GM21825 (cell line): Measurements from ENCODE around the gene RGS14.
"Not testable (repeated sequence)": the region's sequence is repeated elsewhere in the genome, so short reads cannot be mapped to it uniquely, and the experiment has no call there.

Experiments
- ATAC-seq: cut with Tn5 transposase; IDR thresholded peaks from one replicate; pipeline ENCODE4 v1.9.1; 2021; ENCODE audit warnings: mild to moderate bottlenecking, moderate library complexity; ENCODE audit not compliant: unreplicated experiment

RGS14 gene

DNA sequence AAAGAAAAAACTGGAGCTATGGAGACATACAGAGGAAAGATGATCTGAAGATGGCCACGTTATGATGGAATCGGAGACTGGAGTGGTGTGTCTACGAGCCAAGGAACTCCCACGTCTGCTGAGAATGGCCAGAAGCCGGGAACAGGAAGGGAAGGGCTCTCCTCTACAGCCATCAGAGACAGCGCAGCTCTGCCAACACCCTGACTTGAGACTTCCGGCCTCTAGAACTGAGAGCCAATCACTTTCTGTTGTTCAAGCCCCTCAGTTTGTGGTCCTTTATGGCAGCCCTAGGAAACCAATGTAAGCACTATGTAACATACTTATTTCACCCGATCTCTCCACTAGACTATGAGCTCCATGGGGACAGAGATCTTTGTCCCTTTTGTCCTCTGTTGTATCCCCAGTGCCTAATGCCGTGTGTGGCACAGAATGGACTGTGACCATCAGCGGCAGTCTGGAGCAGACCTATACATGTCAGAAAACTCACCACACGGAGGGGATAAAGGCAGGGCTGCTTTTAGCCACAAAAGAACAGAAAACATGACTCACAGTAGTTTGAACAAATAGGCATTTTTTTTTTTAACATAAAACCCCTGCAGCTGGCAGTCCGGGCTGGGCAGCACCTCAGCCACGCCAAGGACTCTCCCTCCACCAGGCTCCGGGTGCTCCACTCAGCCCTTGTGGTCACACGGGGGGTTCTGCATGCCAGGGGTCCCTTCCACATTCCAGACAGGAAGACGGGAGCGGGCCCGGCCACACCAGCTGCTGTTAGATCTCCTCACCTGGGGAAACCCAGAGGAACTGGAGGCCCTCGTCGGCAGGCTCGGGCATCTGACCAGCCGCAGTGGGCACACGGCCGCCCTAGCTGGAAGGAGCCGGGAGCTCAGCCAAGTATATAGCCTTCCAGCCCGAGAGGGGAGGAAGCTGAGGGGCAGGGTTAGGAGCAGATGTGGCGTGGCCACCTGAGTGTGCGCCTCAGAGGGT is 29.9 kb upstream of the RGS14 start:
- ATAC-seq, result no peak

DNA sequence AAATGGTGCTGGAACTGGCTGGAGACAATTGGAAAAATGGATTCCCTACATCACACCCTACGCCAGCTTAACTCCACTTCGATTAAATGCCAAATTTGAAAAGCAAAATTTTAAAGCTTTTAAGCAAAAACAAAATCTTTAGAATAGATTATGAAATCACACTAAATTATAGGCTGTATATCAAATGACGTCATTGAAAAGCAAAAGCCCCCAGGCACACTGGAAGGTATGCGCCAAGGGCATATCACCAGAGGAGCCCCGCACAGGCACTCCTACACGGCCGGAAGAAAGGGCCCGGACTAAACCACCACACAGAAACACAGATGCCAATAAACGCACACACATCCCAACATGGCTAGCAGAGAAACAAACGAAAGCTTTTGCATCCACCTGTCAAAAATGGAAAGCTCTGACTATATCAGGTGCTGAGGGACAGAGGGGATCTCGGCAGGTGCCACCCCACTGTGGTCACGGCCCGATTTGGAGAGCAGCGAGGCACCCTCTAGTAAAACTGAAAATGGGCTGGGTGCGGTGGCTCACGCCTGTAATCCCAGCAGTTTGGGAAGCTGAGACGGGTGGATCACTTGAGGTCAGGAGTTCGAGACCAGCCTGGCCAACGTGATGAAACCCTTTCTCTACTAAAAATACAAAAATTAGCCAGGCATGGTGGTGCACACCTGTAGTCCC is 29.0 kb upstream of the RGS14 start:
- no peak for ATAC-seq

DNA sequence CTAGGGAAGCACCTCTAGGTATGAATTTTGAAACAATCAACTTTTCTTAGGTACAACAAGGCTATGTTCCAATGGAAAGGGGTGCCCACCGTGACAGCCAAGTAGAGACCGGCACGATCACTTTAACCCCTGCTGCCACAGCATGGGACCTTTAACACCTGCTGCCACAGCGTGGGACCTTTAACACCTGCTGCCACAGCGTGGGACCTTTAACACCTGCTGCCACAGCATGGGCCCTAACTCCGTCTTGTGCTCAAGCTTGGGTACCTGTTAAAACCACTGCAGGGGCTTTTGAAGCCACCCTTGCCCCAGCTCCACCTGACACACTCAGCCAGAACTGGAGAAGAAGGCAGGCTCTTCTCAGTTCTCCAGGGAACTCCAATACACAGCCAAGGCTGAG is 27.8 kb upstream of the RGS14 start:
- no peak for ATAC-seq

DNA sequence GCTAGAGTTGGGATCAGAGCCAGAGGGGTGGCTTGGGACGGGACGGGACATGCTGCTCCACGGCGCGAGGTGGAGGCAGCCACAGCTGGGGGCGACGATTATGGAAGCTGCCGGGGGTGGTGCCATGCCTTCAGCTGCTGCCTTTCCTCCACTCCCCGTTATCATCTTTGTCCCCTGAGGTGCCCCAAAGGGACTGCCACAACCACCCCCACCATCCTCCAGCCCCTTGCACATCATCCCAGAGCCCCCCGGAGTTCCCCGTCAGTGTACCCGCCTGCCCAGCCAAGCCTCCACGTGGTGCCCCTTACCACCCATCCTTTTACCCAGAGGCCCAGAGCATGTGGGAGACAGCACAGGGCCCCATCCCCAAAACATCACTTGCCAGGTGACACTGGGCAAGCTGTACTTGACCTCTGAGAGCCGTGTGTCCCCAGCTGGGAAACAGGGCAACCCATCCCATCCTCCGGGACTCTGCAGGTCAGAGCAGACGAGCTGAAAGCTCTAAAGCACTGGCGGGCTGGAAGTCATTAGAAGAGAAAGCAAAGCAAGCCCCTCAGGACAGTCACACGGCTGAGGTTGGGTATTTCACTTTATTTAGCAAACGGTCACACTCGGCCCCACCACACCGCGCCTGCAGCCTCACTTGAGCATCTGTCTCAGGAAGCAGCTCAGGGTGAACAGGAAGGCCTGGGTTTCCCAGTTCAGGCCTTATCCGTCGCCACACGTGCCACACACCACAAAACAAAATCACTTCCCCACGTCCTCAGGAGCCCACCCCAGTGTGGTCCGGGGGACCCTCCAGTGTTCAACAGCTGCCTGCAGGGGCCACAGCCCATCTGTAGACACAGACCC is 26.5 kb upstream of the RGS14 start:
- ATAC-seq, result no peak

DNA sequence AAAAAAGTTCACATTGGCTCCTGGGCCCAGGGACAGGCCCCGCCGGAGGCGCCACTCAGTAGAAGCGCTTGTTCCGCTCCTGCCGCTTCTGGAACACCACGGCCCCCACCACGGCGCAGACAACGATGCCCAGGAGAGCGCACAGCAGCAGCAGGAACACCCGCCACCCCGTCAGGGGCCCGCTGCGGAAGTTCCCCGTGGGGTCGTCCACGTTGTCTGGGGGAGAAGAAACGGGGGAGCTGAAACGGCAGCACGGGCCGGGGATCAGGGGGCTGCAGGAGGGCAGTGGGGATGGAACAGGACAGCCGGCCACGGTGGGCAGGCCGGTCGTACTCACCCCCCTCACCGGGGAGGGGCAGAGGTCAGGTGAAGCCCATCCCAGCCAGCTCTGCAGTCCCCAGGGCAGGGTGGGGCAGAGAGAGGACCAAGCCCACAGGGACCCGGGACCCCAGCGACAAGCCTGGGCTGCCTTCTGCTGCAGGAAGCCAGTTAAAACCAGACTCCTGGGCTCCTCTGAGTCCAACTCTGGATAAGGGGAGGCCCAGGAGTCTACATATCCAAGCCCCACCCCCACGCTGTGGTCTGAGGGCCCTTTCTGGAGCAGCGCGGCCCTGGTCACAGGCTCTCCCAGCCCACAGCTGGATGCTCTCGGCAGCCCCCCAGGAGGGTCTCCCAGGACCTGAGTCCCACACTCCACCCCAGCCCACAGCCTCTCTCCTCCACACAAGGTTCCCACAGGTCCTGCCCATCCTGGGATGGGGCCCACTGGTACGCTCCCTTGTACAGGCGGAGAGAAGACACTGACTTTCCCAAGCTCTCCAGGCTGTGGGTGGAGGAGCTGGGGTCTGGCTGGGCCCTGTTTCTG is 25.5 kb upstream of the RGS14 start:
- ATAC-seq, result no peak

DNA sequence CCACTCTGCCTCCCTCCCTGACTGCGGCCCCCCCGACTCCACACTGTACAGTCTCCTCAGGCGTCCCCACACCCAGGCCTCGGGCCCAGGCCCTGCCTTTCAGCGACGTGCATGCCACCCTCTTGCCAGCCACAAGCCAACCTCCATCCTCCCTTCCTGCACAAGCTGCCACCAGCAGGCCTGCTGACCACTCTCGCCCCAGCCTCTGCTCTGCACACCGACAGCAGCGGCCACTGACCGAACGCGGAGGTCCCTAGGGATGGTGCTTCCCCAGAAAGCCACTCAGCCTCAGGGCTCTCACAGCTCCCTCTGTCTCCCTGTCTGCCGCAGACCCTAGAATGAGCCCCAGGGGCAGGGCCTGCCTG is 24.8 kb upstream of the RGS14 start:
- ATAC-seq, result no peak

DNA sequence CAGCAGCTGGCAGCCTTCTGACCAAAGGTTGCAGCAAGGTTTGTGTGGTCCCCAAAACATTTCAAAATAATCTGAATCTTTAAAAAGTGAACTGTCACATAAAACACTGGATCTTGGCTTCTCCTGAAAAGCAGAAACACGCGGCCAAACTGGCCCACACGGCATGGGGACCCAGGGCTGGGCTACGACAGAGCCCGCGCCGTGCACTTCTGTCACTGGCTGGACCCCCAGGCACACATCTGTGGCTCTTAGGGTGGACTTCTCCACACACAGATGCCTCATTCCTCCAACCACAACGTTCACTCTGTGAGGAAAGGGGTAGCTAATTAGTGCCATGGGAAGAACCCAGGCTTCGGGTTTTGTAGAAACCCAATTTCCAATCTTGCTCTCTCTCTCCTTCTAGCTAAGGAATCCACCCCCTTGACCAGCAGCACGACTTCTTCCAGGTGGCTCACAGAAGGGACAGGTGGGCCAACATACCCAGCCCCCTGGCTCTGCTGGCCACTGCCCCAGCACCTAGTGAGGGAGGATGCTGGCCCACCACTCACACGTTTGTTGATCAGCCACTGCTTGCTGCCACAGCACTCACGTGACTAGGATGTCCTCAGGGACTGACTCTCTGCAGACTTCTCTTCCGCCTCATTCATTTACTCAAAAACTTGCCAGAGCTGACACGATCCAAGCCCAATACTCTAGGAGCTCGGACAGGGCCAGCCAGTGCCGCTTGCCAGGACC is 24.1 kb upstream of the RGS14 start:
- no peak for ATAC-seq

DNA sequence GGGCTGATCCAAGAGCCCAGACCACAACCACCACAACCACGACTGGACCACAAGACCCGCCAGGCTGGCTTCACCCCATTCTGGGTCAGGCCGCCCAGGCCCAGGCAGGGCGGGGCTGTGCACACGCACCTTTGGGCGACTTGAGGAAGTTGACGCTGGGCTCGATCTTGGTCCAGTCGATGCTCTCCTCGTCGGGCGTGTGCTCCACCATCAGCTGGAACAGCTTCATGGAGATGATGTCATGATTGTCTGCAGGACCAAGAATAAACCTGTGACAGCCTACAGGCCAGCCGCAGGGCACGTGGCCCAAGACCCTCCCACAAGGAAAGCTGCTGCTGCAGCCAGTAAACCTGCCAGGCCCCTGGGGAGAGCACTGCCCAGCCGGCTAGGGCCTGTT is 23.6 kb upstream of the RGS14 start:
- ATAC-seq, result no peak

DNA sequence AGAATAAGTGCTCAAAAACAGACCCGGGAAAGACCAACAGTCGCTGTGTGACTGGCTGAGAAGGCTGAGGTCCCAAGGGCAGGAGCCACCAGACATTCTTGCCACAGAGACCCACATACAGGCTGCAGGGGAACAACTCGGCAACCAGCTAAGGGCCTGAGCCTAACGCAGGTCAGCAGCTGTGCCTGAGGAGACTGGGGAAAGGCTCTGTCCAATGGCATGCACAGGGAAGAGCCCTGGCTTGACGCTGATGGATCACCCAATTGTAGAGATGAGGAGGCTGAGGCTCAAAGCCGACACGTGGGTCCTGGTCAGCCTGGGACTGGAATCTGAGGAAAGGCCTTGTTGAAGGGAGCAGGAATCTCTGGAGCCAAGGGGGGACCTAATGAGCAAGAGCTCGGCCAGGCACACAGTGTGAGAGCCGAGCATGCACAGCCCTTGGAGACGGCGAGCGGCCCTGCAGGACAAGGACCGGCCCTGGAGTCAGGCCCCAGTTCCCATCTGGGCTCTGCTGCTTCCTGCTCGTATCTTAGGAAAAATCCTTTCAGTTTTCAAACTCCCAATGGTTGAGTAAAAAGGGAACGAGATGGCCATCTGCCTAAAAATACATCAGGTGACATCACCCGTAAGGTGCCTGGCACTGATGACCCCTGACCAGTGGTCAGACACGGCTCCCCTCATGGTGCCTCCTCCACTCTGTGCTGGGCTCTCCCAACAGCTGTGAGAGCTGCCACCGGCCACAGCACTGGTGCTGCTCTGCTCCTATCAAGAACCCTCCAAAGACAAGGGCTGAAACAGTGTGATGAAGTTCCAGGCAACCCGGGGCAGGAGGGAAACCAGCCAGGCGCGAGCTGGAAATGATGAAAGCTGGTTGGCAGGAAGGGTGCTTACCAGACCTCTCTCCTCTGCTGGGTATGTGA is 22.7 kb upstream of the RGS14 start:
- no peak for ATAC-seq

DNA sequence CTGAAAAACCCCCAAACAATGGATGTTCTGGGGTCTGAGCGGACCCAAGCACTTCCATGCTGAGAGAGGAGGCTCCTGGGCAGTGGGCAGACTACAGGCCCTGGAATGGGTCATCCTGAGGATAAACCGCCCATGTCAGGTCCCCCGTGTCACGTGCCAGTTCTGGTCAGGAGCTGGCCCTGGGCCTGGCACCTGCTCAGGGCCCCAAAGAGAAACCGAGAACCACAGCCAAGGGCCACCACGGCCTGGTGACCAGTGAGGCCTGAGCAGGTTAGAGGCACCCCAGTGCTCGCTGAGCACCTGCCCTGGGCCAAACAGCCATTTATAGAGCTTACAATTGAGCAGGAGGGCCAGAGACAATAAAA is 22.0 kb upstream of the RGS14 start:
- ATAC-seq, result no peak

DNA sequence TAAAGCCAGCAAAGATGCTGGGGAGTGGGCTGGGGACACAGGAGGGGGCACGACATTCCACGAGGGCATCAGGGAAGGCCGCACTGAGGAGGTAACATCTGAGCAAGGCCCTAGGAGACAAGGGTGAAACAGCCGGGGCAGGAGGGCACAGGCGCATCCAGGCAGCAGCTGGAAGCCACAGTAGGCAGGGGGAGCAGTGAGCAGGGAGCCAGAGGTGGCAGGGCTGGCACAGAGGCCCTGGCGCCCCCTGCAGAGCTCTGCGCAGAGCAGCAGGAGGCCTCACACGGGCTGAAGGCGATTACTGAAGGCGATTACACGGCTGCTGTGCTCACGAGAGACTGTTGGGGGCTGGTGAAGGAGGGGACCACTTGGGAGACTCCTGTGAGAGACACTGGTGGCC is 21.6 kb upstream of the RGS14 start:
- ATAC-seq, result no peak

DNA sequence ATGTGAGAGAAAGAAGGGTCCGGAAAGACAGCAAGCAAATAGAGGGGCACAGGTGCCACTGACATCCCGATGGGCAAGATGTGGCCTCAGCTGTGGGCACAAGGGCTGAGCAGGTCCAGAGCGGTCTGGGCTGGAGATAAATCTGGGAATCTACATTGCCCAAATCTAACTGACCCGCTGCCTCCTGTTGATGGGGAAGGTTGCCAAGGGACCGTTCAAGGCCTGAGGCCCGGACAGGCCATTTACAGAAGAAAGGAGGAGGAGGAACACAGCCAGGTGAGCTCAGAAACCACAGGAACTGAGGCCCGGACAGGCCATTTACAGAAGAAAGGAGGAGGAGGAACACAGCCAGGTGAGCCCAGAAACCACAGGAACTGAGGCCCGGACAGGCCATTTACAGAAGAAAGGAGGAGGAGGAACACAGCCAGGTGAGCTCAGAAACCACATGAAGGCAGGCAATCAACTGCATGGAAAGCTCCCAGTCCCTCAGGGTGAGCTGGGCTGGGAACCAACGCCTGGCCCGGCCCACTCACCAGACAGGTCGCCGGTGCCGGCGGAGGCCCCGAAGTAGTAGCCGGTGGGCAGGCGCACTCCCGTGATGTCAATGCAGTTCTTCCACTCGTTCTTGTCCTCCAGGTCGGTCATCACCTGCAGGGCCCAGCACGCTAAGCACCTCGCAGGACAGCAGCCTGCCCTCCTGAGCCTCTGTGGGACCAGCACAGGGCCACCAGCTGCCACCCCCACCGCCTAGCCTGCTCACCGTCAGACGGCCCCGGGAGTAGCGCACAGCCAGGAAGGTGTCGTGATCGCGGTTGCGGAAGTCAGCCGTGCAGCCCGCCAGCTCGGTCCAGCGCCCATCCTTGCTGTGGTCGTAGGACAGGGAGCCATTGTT is 20.9 kb upstream of the RGS14 start:
- no peak for ATAC-seq

DNA sequence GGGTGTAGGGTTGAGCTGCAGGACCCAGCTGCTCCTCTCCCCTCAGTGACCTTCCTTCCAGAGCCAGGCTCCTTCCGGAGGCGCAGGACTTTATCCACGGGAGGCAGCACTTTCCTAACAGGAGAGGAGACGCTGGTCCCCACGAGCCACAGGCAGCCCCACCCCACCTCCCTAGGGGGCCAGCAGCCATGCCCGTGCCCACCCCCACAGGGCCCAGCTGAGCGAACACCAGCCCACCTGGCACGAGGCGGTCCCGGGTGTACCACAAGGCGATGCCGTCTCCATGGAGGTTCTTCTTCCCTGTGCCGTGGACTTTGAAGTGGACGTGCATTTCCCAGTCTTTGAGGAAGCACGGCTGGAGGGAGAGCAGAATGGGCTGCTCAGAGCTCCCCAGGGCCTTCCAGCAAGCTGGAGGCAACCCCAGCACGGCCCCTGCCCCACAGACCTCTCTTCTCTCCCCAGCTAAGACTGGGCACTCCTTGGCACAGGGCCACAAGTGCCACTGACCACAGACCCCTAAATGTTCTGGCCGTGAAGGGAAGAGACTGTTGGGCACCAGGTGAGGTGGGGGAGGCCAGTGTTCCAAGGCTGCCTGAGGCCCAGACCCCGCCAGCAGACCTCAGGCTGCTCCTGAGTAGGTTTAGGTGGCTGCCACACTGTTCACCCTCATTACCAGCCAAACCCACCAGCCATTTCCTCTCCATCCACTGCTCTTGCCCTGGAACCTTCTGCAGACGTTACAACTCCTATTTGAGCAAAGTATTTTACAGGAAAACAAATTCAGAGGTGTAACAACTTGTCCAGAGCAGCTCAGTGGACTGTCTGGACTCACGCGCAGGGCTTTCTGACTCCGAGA is 19.2 kb upstream of the RGS14 start:
- no peak for ATAC-seq

DNA sequence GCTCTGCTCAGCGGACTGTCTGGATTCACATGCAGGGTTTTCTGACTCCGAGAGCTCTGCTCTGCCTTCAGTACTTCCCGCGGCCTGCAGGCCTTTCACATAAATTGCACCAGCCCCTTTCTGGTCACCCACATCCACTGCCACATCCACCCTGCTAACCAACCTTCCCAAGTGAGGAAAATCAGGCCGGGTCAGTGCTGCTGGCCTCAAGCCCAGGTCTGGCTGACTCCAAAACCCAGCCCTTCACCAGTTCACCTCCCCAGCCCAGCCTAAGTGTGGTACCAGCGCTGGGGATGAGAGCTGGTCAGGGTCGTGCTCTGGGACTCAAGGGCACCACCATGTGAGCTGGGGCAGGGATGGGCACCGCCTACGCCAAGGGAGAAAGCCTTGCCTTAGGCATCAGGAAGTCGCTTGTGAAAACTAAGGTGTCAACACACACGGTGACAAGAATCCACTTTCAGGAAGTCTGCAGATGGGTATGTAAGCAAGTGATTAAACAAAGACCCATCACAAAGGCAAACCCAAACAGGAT is 18.6 kb upstream of the RGS14 start:
- ATAC-seq, result no peak

DNA sequence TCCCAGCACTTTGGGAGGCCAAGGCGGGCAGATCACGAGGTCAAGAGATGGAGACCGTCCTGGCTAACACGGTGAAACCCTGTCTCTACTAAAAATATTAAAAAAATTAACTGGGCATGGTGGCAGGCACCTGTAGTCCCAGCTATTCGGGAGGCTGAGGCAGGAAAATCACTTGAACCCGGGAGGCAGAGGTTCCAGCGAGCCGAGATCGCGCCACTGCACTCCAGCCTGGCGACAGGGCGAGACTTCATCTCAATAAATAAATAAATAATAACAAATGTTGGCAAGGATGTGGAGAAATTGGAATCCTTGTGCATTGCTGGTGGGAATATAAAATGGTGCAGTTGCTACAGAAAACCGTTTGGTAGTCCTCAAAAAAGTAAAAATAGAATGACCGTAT is 14.7 kb upstream of the RGS14 start:
- ATAC-seq, result not testable (repeated sequence)

DNA sequence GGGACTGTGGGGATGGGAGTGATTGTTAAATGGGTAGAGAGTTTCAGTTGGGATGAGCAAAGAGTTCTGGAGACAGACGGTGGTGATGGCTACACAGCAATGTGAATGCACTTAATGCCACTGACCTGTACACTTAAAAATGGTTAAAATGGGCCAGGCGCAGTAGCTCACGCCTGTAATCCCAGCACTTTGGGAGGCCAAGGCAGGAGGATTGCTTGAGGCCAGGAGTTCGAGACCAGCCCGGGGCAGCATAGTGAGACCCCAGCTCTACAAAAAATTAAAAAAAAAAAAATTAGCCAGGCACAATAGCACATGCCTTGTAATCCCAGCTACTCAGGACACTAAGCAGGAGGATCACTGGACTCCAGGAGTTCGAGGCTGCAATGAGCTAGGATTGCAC is 13.9 kb upstream of the RGS14 start:
- ATAC-seq, result no peak

DNA sequence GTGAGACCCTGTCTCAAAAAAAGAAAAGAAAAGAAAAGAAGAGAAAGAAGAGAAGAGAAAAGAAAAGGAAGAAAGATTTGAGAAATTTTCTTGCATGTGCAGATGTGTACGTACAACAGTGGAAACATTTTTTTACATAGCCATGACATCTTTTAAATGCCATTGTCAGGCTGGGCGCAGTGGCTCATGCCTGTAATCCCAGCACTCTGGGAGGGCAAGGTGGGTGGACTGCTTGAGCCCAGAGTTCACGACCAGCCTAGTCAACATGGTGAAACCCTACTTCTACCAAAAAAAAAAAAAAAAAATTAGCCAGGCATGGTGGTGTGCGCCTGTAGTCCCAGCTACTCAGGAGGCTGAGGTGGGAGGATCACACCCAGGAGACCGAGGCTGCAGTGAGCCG is 12.8 kb upstream of the RGS14 start:
- ATAC-seq, result no peak
